ENCODE results near the gene HNRNPL. TPM values are rescaled to one million over a fixed set of nuclear protein-coding genes. Genes with fewer than 3 reads are reported as not detected.

Gene HNRNPL
- total and polyA plus RNA-seq, 9 of the 15 experiments (the other 6 are each of a cell fraction or from before 2014, with no cell fraction given): 39.5 to 610 (median 299) TPM

GRCh38 chr19:38819231-38819920 lies 30.4 kb downstream of the HNRNPL start (continued):
- TF ChIP-seq SAFB2 (IDR thresholded peaks at IDR 0.05; ENCODE audit: borderline replicate concordance, low read depth, low read length, severe bottlenecking) (no peak), PCBP2 (IDR thresholded peaks at IDR 0.05; ENCODE audit: low read depth, low read length, poor library complexity, severe bottlenecking) (no peak), RB1 (IDR thresholded peaks at IDR 0.05; ENCODE audit: low read depth) (no peak), KDM5B (IDR thresholded peaks at IDR 0.05; ENCODE audit: insufficient replicate concordance, low read depth, low read length) (no peak), MEF2D (tag; conservative IDR thresholded peaks at IDR 0.05; ENCODE audit: low read depth) (peak; percentile 98), TRIM24 (IDR thresholded peaks at IDR 0.05) (peak; percentile 59 to 64; a peak in 3 of 4 replicates), ZNF197 (CRISPR knock-in tag; IDR thresholded peaks at IDR 0.05; ENCODE audit: low read depth) (no peak), BHLHE40 (IDR thresholded peaks at IDR 0.05; ENCODE audit: low read length) (peak; percentile 27; the same call in 1 of the 2 replicates), POLR2H (tag; IDR thresholded peaks at IDR 0.05; ENCODE audit: low read depth) (no peak), CEBPG (CRISPR knock-in tag; IDR thresholded peaks at IDR 0.05) (no peak), CEBPG (tag; conservative IDR thresholded peaks at IDR 0.05 in 1 of 2, IDR thresholded peaks at IDR 0.05 in 1 of 2) (no peak), NCOA4 (IDR thresholded peaks at IDR 0.05; ENCODE audit: partially characterized antibody) (no peak), KDM2B (CRISPR knock-in tag; IDR thresholded peaks at IDR 0.05) (no peak), FOXO4 (CRISPR knock-in tag; IDR thresholded peaks at IDR 0.05) (no peak), NCOA2 (IDR thresholded peaks at IDR 0.05; ENCODE audit: partially characterized antibody in 2 of 2) (no peak), NFYB (IDR thresholded peaks at IDR 0.05; ENCODE audit: extremely low read depth, insufficient read length) (no peak), FUS (optimal IDR thresholded peaks at IDR 0.05; ENCODE audit: low read depth, low read length) (no peak), LARP7 (IDR thresholded peaks at IDR 0.05) (no peak), IFI16 (CRISPR knock-in tag; IDR thresholded peaks at IDR 0.05) (no peak), HCFC1 (IDR thresholded peaks at IDR 0.05; ENCODE audit: low read depth, low read length) (no peak), CBFB (CRISPR knock-in tag; IDR thresholded peaks at IDR 0.05) (no peak), HNRNPLL (IDR thresholded peaks at IDR 0.05; ENCODE audit: low read depth, low read length, poor library complexity, severe bottlenecking) (no peak)
- TF ChIP-seq, protein P1, sequence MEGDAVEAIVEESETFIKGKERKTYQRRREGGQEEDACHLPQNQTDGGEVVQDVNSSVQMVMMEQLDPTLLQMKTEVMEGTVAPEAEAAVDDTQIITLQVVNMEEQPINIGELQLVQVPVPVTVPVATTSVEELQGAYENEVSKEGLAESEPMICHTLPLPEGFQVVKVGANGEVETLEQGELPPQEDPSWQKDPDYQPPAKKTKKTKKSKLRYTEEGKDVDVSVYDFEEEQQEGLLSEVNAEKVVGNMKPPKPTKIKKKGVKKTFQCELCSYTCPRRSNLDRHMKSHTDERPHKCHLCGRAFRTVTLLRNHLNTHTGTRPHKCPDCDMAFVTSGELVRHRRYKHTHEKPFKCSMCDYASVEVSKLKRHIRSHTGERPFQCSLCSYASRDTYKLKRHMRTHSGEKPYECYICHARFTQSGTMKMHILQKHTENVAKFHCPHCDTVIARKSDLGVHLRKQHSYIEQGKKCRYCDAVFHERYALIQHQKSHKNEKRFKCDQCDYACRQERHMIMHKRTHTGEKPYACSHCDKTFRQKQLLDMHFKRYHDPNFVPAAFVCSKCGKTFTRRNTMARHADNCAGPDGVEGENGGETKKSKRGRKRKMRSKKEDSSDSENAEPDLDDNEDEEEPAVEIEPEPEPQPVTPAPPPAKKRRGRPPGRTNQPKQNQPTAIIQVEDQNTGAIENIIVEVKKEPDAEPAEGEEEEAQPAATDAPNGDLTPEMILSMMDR (IDR thresholded peaks at IDR 0.05 in 2 of 3, conservative IDR thresholded peaks at IDR 0.05 in 1 of 3; ENCODE audit: insufficient read depth in 2 of 3, low read depth in 1 of 3, low read length in 3 of 3): no peak
- TF ChIP-seq, protein P2, sequence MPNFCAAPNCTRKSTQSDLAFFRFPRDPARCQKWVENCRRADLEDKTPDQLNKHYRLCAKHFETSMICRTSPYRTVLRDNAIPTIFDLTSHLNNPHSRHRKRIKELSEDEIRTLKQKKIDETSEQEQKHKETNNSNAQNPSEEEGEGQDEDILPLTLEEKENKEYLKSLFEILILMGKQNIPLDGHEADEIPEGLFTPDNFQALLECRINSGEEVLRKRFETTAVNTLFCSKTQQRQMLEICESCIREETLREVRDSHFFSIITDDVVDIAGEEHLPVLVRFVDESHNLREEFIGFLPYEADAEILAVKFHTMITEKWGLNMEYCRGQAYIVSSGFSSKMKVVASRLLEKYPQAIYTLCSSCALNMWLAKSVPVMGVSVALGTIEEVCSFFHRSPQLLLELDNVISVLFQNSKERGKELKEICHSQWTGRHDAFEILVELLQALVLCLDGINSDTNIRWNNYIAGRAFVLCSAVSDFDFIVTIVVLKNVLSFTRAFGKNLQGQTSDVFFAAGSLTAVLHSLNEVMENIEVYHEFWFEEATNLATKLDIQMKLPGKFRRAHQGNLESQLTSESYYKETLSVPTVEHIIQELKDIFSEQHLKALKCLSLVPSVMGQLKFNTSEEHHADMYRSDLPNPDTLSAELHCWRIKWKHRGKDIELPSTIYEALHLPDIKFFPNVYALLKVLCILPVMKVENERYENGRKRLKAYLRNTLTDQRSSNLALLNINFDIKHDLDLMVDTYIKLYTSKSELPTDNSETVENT (CRISPR knock-in tag; IDR thresholded peaks at IDR 0.05): no peak
